Omental fat pad (tissue), 4 donors: ENCODE results near the gene RAB3D. TPM values are rescaled to one million over a fixed set of nuclear protein-coding genes. Genes with fewer than 3 reads are reported as not detected.

Source experiments
- ATAC-seq: fragments of 150-250 bp; one replicate; pipeline ENCODE4 v1.9.1; 2016; ENCODE audit warnings: mild to moderate bottlenecking, moderate library complexity; ENCODE audit not compliant: low FRiP score
- DNase-seq: peaks from one replicate; pipeline ENCODE4 v3.0.0-alpha.2; 2019; ENCODE audit warnings: low spot score
- total RNA-seq, 4 donors: library from RNA; depleted of rRNA; stranded (reverse); fragments of >200 nt; gene quantifications; one replicate each; pipeline ENCODE4 v1.1.0, GENCODE V29; 2016
- TF ChIP-seq, protein P1 (sequence below), 3 donors: fragments of 450-650 bp; IDR thresholded peaks; one replicate each; pipeline ENCODE4 v1.5.1; 2016 to 2017; ENCODE audit warnings: antibody characterized with exemption in 3 of 3, mild to moderate bottlenecking in 3 of 3, moderate library complexity in 2 of 3

RAB3D gene
- total RNA-seq, 4 donors from 2014 or later: 8.6 to 33.3 (median 16.8) TPM

- TF ChIP-seq, protein P1, sequence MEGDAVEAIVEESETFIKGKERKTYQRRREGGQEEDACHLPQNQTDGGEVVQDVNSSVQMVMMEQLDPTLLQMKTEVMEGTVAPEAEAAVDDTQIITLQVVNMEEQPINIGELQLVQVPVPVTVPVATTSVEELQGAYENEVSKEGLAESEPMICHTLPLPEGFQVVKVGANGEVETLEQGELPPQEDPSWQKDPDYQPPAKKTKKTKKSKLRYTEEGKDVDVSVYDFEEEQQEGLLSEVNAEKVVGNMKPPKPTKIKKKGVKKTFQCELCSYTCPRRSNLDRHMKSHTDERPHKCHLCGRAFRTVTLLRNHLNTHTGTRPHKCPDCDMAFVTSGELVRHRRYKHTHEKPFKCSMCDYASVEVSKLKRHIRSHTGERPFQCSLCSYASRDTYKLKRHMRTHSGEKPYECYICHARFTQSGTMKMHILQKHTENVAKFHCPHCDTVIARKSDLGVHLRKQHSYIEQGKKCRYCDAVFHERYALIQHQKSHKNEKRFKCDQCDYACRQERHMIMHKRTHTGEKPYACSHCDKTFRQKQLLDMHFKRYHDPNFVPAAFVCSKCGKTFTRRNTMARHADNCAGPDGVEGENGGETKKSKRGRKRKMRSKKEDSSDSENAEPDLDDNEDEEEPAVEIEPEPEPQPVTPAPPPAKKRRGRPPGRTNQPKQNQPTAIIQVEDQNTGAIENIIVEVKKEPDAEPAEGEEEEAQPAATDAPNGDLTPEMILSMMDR (IDR thresholded peaks at IDR 0.05): no peak
- no peak for DNase-seq
- no peak for ATAC-seq
Observed at GRCh38 chr19:11273296-11273695, 66.2 kb downstream of the RAB3D start.

Other genes starting within 250 kb of the RAB3D start
- 1 to 10 TPM; 1.2 to 2.8 (median 1.5) TPM for gene SPC24, start 183.9 kb downstream of the RAB3D start, total RNA-seq
- gene KANK2, start 142.1 kb downstream of the RAB3D start, total RNA-seq: 100 to 1,000 TPM; 177 to 383 (median 325) TPM
- gene ANGPTL8, start 100.0 kb downstream of the RAB3D start, total RNA-seq: 1 to 10 TPM; 1.2 to 4.7 (median 2.9) TPM
- 100 to 1,000 TPM in 1 of 4 donors, 10 to 100 TPM in 3; 17.1 to 109 (median 41.4) TPM for gene DOCK6, start 77.1 kb downstream of the RAB3D start, total RNA-seq
- gene TSPAN16, start 43.5 kb downstream of the RAB3D start, total RNA-seq: not detected
- 100 to 1,000 TPM; 144 to 252 (median 185) TPM for gene TMEM205, start 6.6 kb upstream of the RAB3D start, total RNA-seq
- 10 to 100 TPM; 12.0 to 22.4 (median 16.6) TPM for gene CCDC159, start 6.9 kb upstream of the RAB3D start, total RNA-seq
- 10 to 100 TPM in 3 of 4 donors, 1 to 10 TPM in 1; 10.0 to 30.6 (median 13.9) TPM for gene PLPPR2, start 15.8 kb upstream of the RAB3D start, total RNA-seq
- gene SWSAP1, start 35.0 kb upstream of the RAB3D start, total RNA-seq: 1 to 10 TPM in 3 of 4 donors, under 1 TPM in 1; 0.48 to 3.8 (median 1.6) TPM
- gene EPOR, start 44.7 kb upstream of the RAB3D start, total RNA-seq: 10 to 100 TPM in 1 of 4 donors, 1 to 10 TPM in 3; 3.8 to 13.7 (median 6.3) TPM
- gene RGL3, start 79.7 kb upstream of the RAB3D start, total RNA-seq: 10 to 100 TPM in 1 of 4 donors, 1 to 10 TPM in 3; 5.9 to 22.9 (median 7.3) TPM
- gene ODAD3, start 95.5 kb upstream of the RAB3D start, total RNA-seq: under 1 TPM in 1 of 4 donors, not detected in 3; 0.46 TPM
- 100 to 1,000 TPM in 1 of 4 donors, 10 to 100 TPM in 3; 65.6 to 101 (median 87.6) TPM for gene PRKCSH, start 96.0 kb upstream of the RAB3D start, total RNA-seq
- gene ELAVL3, start 141.4 kb upstream of the RAB3D start, total RNA-seq: not detected
- gene ZNF653, start 166.2 kb upstream of the RAB3D start, total RNA-seq: 1 to 10 TPM; 3.3 to 8.4 (median 5.3) TPM
- 10 to 100 TPM; 25.0 to 63.1 (median 33.2) TPM for gene ECSIT, start 189.5 kb upstream of the RAB3D start, total RNA-seq
- gene CNN1, start 199.2 kb upstream of the RAB3D start, total RNA-seq: 10 to 100 TPM in 2 of 4 donors, 1 to 10 TPM in 2; 6.4 to 43.8 (median 14.5) TPM
- 10 to 100 TPM; 32.0 to 39.8 (median 33.7) TPM for gene ELOF1, start 219.6 kb upstream of the RAB3D start, total RNA-seq
- gene ACP5, start 238.0 kb upstream of the RAB3D start, total RNA-seq: 100 to 1,000 TPM in 1 of 4 donors, 10 to 100 TPM in 3; 24.4 to 133 (median 36.1) TPM